Sigmoid colon (tissue), 7 donors: ENCODE measurements around the gene MAEA. TPM values are rescaled to one million over a fixed set of nuclear protein-coding genes. Genes with fewer than 3 reads are reported as not detected.

Source experiments
- DNase-seq: peaks from one replicate; pipeline ENCODE4 v3.0.0-alpha.2; 2019
- H3K27ac ChIP-seq, 4 donors: fragments of 200-600 bp; sonication (generic); one replicate each; pipeline ENCODE4 v1.5.1; 2016 to 2019; ENCODE audit warnings: mild to moderate bottlenecking in 1 of 4
- H3K27me3 ChIP-seq, 3 donors: fragments of 200-600 bp; sonication (generic); one replicate each; pipeline ENCODE4 v1.5.1; 2019; ENCODE audit warnings: mild to moderate bottlenecking in 1 of 3
- H3K36me3 ChIP-seq, 4 donors: fragments of 200-600 bp; sonication (generic); one replicate each; pipeline ENCODE4 v1.5.1; 2016 to 2019
- H3K4me1 ChIP-seq, 4 donors: fragments of 200-600 bp; sonication (generic); one replicate each; pipeline ENCODE4 v1.5.1; 2017 to 2019
- H3K4me3 ChIP-seq, 4 donors: fragments of 200-600 bp; sonication (generic); one replicate each; pipeline ENCODE4 v1.5.1; 2017 to 2019; ENCODE audit warnings: mild to moderate bottlenecking in 2 of 4, moderate library complexity in 1 of 4
- H3K9me3 ChIP-seq, 4 donors: fragments of 200-600 bp in 3 of 4; sonication (generic) in 3 of 4; one replicate each; pipeline versions ENCODE4 v1.5.1 to v1.6.1; 2013 to 2019
- EP300 ChIP-seq, 4 donors: sonication (generic); formaldehyde crosslinking; IDR thresholded peaks; one replicate each; pipeline ENCODE4 v1.6.1; 2017; ENCODE audit warnings: antibody characterized with exemption in 4 of 4
- POLR2A ChIP-seq, 2 donors: fragments of 450-650 bp; IDR thresholded peaks; one replicate each; pipeline ENCODE4 v1.6.1; 2016; ENCODE audit warnings: antibody characterized with exemption in 2 of 2, mild to moderate bottlenecking in 2 of 2, moderate library complexity in 2 of 2
- POLR2AphosphoS5 ChIP-seq, 4 donors: sonication (generic); formaldehyde crosslinking; IDR thresholded peaks; one replicate each; pipeline ENCODE4 v1.6.1; 2017; ENCODE audit warnings: antibody characterized with exemption in 4 of 4
- WGBS, 2 donors: extraction: QIAGEN DNeasy Blood & Tissue Kit; methylation state at CpG; one replicate each; pipeline ENCODE4 v1.1.7; 2013; 5-methylcytosine and 5-hydroxymethylcytosine counted together
- intact Hi-C: fragments of 100-400 bp; cut with DNase I; formaldehyde crosslinking; loops from one replicate; pipeline ENCODE4 v1.15.1; 2023
- polyA plus RNA-seq, 3 donors: library from polyadenylated mRNA; stranded (reverse); fragments of 200-250 nt; gene quantifications; one replicate each; pipeline ENCODE4 v1.2.3, GENCODE V29; 2013
- total RNA-seq, 4 donors: library from RNA; depleted of rRNA; stranded (reverse); fragments of >200 nt; gene quantifications; one replicate each; pipeline ENCODE4 v1.1.0, GENCODE V29; 2016
- TF ChIP-seq, protein P1 (sequence below), 4 experiments: fragments of 450-650 bp in 3 of 4; fragments of 200-600 bp in 1 of 4; IDR thresholded peaks; one replicate each; pipeline ENCODE4 v1.5.1; 2016 to 2019; ENCODE audit warnings: antibody characterized with exemption in 4 of 4, mild to moderate bottlenecking in 3 of 4, moderate library complexity in 2 of 4
- donor health status: healthy with polysubstance abuse.
- donor health status: Bipolar disorder and iron deficiency.
- donor health status: healthy.

The MAEA gene
- total and polyA plus RNA-seq, 7 donors, result 44.2 to 89.8 (median 53.0) TPM

DNA sequence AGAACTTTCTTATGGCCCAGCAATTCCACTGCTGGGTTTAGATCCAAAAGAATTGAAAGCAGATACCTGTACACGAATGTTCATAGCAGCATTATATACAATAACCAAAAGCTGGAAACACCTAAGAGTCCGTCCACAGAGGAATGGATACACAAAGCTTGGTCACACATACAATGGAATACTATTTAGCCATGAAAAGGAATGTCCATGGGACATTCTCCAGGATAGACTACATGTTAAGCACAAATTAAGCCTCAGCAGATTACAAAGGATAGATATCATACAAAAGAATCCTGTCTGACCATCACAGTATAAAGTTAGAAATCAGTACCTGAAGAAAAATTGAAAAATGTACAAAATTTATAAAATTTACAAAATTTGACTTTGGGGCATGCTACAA lies 12.7 kb upstream of the MAEA start:
- H3K9me3 ChIP-seq, result no peaks in the 10 kb centered on the region
- intact Hi-C loops, result no loop called here
- 91 to 95% methylated on average over 2 of the region's 2 CpGs for WGBS, 2 donors
- no peaks in the 10 kb centered on the region for H3K36me3 ChIP-seq
- no peaks in the 10 kb centered on the region for H3K4me1 ChIP-seq
- H3K4me3 ChIP-seq, result no peak overlapping the region
- no peak overlapping the region for H3K27ac ChIP-seq
- no peak for DNase-seq
- TF ChIP-seq EP300 (IDR thresholded peaks at IDR 0.05) (no peak), POLR2AphosphoS5 (IDR thresholded peaks at IDR 0.05) (no peak)
- H3K27me3 ChIP-seq, result no peaks in the 10 kb centered on the region

DNA sequence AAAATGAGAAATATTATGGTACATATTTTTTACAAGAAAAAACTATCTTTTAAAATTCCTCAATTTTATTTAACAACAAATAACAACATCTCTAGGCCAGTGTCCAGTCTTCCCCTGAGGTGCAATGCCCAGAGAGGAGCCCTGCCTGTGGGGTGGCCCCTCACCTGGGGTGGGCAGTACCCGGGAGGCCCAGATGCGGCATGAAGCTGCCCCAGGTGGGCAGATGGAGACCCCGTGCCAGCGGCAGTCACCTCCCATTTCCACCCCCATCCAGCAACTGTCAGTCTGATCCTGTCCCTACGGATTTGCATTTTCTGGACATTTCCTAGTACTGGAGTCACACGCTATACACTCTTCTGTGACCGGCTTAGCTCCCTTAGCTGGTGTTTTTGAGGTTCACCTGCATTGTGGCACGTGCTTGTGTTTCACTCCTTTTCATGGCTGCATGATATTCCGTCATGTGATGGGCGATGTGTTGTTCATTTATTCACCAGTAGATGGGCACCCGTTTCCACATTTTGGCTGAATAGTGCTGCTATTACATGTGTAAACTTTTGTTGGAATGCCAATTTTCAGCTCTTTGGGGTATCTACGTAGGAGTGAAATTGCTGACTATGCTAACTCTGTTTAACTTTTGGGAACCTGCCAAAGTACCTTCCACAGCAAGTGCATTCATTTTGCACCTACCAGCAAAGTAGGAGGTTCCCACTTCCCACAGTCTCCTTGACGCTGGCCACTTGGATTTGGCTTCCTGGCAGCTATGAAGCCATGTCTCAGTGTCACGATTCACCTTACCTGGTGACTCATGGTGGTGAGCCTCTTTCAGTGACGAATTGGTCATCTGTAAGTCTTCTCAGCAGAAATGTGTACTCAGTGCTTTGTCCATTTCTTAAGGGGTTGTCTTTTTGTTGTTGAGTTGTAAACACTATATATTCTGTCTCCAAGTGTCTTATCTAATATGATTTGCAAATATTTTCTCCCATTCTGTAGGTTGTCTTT lies 11.7 kb upstream of the MAEA start:
- H3K27me3 ChIP-seq, result no peaks in the 10 kb centered on the region
- intact Hi-C loops, result no loop called here
- no peak overlapping the region for H3K27ac ChIP-seq
- H3K36me3 ChIP-seq, result no peaks in the 10 kb centered on the region
- H3K4me3 ChIP-seq, result no peak overlapping the region
- no peaks in the 10 kb centered on the region for H3K4me1 ChIP-seq
- no peaks in the 10 kb centered on the region for H3K9me3 ChIP-seq
- DNase-seq, result no peak
- 85 to 87% methylated on average over 15 of the region's 15 CpGs for WGBS, 2 donors
- TF ChIP-seq POLR2AphosphoS5 (IDR thresholded peaks at IDR 0.05), result no peak
- TF ChIP-seq, protein P1, sequence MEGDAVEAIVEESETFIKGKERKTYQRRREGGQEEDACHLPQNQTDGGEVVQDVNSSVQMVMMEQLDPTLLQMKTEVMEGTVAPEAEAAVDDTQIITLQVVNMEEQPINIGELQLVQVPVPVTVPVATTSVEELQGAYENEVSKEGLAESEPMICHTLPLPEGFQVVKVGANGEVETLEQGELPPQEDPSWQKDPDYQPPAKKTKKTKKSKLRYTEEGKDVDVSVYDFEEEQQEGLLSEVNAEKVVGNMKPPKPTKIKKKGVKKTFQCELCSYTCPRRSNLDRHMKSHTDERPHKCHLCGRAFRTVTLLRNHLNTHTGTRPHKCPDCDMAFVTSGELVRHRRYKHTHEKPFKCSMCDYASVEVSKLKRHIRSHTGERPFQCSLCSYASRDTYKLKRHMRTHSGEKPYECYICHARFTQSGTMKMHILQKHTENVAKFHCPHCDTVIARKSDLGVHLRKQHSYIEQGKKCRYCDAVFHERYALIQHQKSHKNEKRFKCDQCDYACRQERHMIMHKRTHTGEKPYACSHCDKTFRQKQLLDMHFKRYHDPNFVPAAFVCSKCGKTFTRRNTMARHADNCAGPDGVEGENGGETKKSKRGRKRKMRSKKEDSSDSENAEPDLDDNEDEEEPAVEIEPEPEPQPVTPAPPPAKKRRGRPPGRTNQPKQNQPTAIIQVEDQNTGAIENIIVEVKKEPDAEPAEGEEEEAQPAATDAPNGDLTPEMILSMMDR (IDR thresholded peaks at IDR 0.05), result no peak
- no peak for TF ChIP-seq POLR2A (IDR thresholded peaks at IDR 0.05)
- TF ChIP-seq EP300 (IDR thresholded peaks at IDR 0.05), result no peak

DNA sequence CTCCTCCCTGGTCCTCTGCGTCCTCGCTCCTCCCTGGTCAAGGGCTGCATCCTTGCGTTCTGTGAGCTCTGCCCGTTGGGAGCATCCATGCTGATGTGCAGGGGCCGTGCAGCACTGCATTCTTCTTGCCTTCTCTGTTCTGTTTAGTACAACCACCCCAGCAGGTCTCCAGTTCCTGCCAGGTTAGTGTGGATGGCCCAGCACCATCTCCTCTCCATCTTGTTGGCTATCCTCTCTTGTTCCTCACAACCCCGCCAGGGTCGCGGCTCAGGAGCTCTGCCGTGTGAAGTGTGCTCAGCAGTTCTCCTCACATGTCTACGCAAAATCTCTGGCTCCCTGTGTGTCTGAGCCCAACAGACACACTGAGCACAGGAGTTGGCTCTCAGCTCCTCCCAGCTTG lies 10.4 kb upstream of the MAEA start:
- Histone ChIP-seq H3K4me1 (no peaks in the 10 kb centered on the region), H3K4me3 (no peak overlapping the region), H3K36me3 (no peaks in the 10 kb centered on the region), H3K9me3 (no peaks in the 10 kb centered on the region), H3K27ac (no peak overlapping the region), H3K27me3 (no peaks in the 10 kb centered on the region)
- DNase-seq, result no peak
- intact Hi-C loops, result no loop called here
- no peak for TF ChIP-seq EP300 (IDR thresholded peaks at IDR 0.05)
- no peak for TF ChIP-seq POLR2A (IDR thresholded peaks at IDR 0.05)
- TF ChIP-seq POLR2AphosphoS5 (IDR thresholded peaks at IDR 0.05), result no peak
- TF ChIP-seq, protein P1 (IDR thresholded peaks at IDR 0.05), result no peak
- 91 to 94% methylated on average over 10 of the region's 10 CpGs for WGBS, 2 donors

DNA sequence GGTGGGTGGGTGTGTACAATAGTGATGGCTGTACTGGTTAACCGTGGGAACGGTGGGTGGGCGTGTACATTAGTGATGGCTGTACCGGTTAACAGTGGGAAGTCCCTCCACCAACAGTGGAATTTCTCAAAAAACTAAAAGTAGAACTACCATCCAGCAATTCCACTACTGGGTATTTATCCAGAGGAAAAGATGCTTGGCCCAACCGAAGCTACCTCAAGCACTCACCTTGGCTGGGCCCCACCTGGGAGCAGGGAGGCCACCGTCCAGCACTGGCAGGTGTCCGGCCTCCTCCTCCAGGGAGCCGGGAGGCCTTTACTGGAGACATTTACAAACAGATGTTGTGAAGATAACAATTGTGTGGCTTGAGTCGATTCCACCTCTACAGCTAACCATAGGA lies 6.0 kb upstream of the MAEA start:
- peaks cover 0 to 4% (median 3%) of the 10 kb centered on the region in 4 donors for H3K4me1 ChIP-seq
- no peaks in the 10 kb centered on the region for H3K27me3 ChIP-seq
- intact Hi-C loops, result no loop called here
- H3K36me3 ChIP-seq, result no peaks in the 10 kb centered on the region
- WGBS, 2 donors, result 89 to 93% methylated on average over 9 of the region's 9 CpGs
- TF ChIP-seq EP300 (IDR thresholded peaks at IDR 0.05), result no peak
- TF ChIP-seq, protein P1 (IDR thresholded peaks at IDR 0.05), result no peak
- TF ChIP-seq POLR2AphosphoS5 (IDR thresholded peaks at IDR 0.05), result no peak
- TF ChIP-seq POLR2A (IDR thresholded peaks at IDR 0.05), result no peak
- no peaks in the 10 kb centered on the region for H3K9me3 ChIP-seq
- H3K4me3 ChIP-seq, result no peak overlapping the region
- H3K27ac ChIP-seq, result no peak overlapping the region
- DNase-seq, result no peak

DNA sequence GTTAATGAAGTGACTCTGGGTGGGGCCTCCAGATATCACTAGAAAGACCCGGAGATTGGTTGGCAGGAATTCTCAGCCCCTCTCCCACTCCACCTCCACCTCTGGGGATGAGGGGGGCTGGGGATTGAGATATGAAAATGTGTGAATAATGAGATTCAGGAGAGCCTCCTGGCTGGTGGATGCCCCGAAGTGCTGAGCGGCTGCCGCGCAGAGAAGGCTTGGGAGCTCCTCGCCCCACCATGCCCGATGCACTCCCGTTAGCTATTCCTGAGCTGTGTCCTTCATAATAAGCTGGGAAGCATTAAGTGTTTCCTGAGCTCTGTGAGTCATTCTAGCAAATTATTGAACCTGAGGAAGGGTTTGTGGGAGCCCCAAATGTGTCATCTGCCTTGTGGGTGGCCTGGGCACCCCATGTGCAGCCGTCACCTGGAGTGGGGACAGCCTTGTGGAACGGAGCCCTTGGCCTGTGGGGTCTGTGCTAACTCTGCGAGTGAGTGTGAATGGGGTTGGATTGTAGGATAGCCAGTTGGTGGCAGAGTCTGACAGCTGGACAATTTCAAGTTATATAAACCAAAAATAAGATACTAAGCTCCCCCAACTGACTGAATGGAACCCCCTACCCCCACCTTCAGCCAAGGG lies 4.4 kb upstream of the MAEA start:
- no peak overlapping the region for H3K4me3 ChIP-seq
- no peaks in the 10 kb centered on the region for H3K9me3 ChIP-seq
- WGBS, 2 donors, result 75 to 78% methylated on average over 11 of the region's 11 CpGs
- no peaks in the 10 kb centered on the region for H3K36me3 ChIP-seq
- no peaks in the 10 kb centered on the region for H3K27me3 ChIP-seq
- intact Hi-C loops, result no loop called here
- H3K4me1 ChIP-seq, result peaks cover 0 to 9% (median 8%) of the 10 kb centered on the region in 4 donors
- TF ChIP-seq POLR2AphosphoS5 (IDR thresholded peaks at IDR 0.05) (no peak), POLR2A (IDR thresholded peaks at IDR 0.05) (no peak), EP300 (IDR thresholded peaks at IDR 0.05) (no peak)
- TF ChIP-seq, protein P1 (IDR thresholded peaks at IDR 0.05), result no peak
- DNase-seq, result no peak
- no peak overlapping the region for H3K27ac ChIP-seq
